H1 (cell line): ENCODE measurements around the gene RAB6D. TPM values are rescaled to one million over a fixed set of nuclear protein-coding genes. Genes with fewer than 3 reads are reported as not detected.

Experiments used
- CBX5 ChIP-seq: fragments of 300-800, 300-1000 bp; sonication (generic); IDR thresholded peaks from 2 replicates; pipeline ENCODE4 v1.7.1; 2016; ENCODE audit warnings: antibody characterized with exemption, low read length, low read depth
- POLR2AphosphoS5 ChIP-seq: IDR thresholded peaks from 2 replicates; pipeline ENCODE4 v1.6.1; 2011; ENCODE audit warnings: low read depth, low read length
- polyA plus RNA-seq, 7 experiments: library from polyadenylated mRNA; depleted of rRNA in 3 of 7; stranded (reverse) in 5 of 7; unstranded in 2 of 7; fragments of >200 nt in 5 of 7; fragments of 200-250 nt in 2 of 7; gene quantifications; 1 replicate in 5 of 7; 2 replicates in 1 of 7; 4 replicates in 1 of 7; pipeline versions ENCODE4 v1.2.1 to v1.2.3, GENCODE V29; 2011 to 2013; ENCODE audit warnings: missing spikeins in 2 of 7, mixed read lengths in 2 of 7
- total RNA-seq: library from RNA; stranded (reverse); fragmentation: NEBNext Ultra II Directional; extraction: Animal tissue kit (Norgen Biotek cat#: 25700); gene quantifications from 2 replicates; pipeline ENCODE4 v1.2.1, GENCODE V29; 2021

Gene RAB6D
- total and polyA plus RNA-seq, 2 of the 8 experiments (the other 6 are each of a cell fraction or from before 2014, with no cell fraction given), result 0.05 to 0.22 TPM

DNA sequence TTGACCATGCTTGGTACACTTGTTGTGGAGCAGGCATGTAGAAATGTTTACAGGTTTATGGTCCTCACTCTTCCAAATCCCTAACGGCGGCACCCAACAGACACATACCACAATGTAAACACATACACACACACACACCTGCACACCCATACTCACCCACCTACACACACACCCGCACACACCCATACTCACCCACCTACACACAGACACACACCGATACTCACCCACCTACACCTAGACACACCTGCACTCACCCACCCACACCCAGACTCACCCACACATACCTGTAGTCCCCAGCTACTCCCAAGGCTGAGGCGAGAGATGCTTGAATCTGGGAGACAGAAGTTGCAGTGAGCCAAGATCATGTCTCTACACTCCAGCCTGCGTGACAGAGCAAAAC lies 1.5 kb upstream of the RAB6D start (continued):
- TF ChIP-seq POLR2AphosphoS5 (no peak), CBX5 (no peak)
- TF ChIP-seq, all 59 proteins: peak for 0
